Mammary epithelial cell (primary cell): ENCODE results near the gene ATG2A.

Experiments used
- EZH2 ChIP-seq: IDR thresholded peaks from 2 replicates; pipeline ENCODE4 v1.6.1; 2012; ENCODE audit warnings: low read length, inconsistent platforms, borderline replicate concordance
- TF ChIP-seq, protein P1 (sequence below), 2 donors: IDR thresholded peaks in 1 of 2; conservative IDR thresholded peaks in 1 of 2; 2 replicates each; pipeline ENCODE4 v1.5.1; 2011 to 2012; ENCODE audit warnings: inconsistent platforms in 2 of 2, low read length in 2 of 2, mild to moderate bottlenecking in 2 of 2, control low read depth in 1 of 2, low read depth in 1 of 2; ENCODE audit not compliant: insufficient read depth in 1 of 2; ENCODE audit errors: extremely low read depth in 1 of 2

DNA sequence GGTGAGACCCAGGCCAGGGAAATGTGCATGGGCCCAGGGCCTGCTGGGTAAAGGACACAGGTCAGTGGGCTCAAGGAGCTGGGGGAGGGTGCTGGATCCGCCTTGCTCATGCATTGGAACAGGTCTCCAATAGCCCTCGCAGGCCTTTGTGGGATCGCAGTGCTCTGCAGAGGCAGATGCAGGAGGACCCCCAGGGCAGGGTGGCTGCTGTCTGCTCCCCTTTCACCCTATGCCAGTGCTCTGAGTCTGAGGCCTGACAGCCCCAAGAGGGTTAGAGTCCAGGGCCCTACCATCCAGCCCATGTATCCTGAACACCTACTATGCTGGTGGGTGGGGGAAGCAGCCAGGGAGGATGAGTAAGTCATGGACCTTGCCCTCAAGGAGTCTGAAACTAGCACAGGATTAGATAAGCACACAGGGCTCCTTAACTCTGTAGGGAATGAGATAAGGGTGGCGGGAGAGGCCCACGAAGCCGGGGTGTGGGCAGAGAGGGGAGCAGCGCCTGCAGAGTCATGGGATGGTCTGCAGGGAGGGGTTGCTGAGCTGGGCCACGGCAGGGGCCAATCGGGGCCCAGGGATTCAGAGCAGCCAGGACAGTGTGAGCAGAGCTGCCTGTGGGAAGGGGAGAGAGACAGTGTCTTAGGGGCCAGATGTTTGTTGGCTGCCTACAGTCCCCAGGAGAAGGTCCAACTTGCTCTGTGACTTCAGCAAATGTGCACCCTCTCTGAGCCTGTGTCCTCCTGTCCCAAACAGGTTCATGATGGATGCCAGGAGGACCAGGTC lies 28.1 kb downstream of the ATG2A start:
- TF ChIP-seq, protein P1, sequence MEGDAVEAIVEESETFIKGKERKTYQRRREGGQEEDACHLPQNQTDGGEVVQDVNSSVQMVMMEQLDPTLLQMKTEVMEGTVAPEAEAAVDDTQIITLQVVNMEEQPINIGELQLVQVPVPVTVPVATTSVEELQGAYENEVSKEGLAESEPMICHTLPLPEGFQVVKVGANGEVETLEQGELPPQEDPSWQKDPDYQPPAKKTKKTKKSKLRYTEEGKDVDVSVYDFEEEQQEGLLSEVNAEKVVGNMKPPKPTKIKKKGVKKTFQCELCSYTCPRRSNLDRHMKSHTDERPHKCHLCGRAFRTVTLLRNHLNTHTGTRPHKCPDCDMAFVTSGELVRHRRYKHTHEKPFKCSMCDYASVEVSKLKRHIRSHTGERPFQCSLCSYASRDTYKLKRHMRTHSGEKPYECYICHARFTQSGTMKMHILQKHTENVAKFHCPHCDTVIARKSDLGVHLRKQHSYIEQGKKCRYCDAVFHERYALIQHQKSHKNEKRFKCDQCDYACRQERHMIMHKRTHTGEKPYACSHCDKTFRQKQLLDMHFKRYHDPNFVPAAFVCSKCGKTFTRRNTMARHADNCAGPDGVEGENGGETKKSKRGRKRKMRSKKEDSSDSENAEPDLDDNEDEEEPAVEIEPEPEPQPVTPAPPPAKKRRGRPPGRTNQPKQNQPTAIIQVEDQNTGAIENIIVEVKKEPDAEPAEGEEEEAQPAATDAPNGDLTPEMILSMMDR (conservative IDR thresholded peaks at IDR 0.05 in 1 of 2, IDR thresholded peaks at IDR 0.05 in 1 of 2; ENCODE audit: extremely low read depth in 1 of 2, insufficient read depth in 1 of 2, low read depth in 1 of 2, low read length in 2 of 2), result no peak
- TF ChIP-seq EZH2, result no peak
